SK-N-SH (cell line): ENCODE measurements around the gene GPRC5A. TPM values are rescaled to one million over a fixed set of nuclear protein-coding genes. Genes with fewer than 3 reads are reported as not detected.
"Not testable (repeated sequence)": the region's sequence is repeated elsewhere in the genome, so short reads cannot be mapped to it uniquely, and the experiment has no call there.

Experiments
- CTCF ChIA-PET: fragments of 300-600, 350-600 bp; formaldehyde crosslinking; extraction: SDS; loops from one replicate; lab custom pipeline; 2021; lab: Yijun Ruan, JAX
- POLR2A ChIA-PET: fragments of 350-600 bp; sonication (Branson Sonifier 250); formaldehyde crosslinking; extraction: SDS; loops from one replicate; lab custom pipeline; 2020; ENCODE audit warnings: antibody characterized with exemption, inconsistent platforms; lab: Yijun Ruan, JAX
- DNase-seq: peaks from one replicate; pipeline ENCODE4 v3.0.0; 2012
- H2AFZ ChIP-seq: fragments of 200-600 bp; sonication (generic); 2 replicates; pipeline ENCODE4 v1.8.1; 2016; ENCODE audit warnings: antibody characterized with exemption, mild to moderate bottlenecking, low read depth
- H3F3A ChIP-seq: fragments of 200-600 bp; sonication (generic); replicated peaks from 2 replicates; pipeline ENCODE3; 2016; ENCODE audit warnings: antibody characterized with exemption, mild to moderate bottlenecking; ENCODE audit not compliant: insufficient read depth
- H3K27ac ChIP-seq, 2 experiments: fragments of 200-500 bp in 1 of 2; fragments of 200-600 bp in 1 of 2; sonication (Bioruptor generic) in 1 of 2; sonication (generic), shearing (Covaris generic) in 1 of 2; 2 replicates each; pipeline versions ENCODE4 v1.5.1 to v1.6.1; 2014 to 2016; ENCODE audit warnings: low read depth in 2 of 2, inconsistent platforms in 1 of 2, low read length in 1 of 2, mild to moderate bottlenecking in 1 of 2, mixed read lengths in 1 of 2
- H3K27me3 ChIP-seq: fragments of 200-600 bp; sonication (generic), shearing (Covaris generic); 2 replicates; pipeline ENCODE4 v1.6.1; 2016; ENCODE audit warnings: mixed run types; ENCODE audit not compliant: insufficient read depth
- H3K36me3 ChIP-seq, 2 experiments: fragments of 200-500 bp in 1 of 2; fragments of 200-600 bp in 1 of 2; sonication (Bioruptor generic) in 1 of 2; sonication (generic) in 1 of 2; replicated peaks in 1 of 2; 2 replicates each; pipeline versions ENCODE3 to v1.5.1; 2014 to 2016; ENCODE audit warnings: low read length in 1 of 2, mild to moderate bottlenecking in 1 of 2; ENCODE audit not compliant: insufficient read depth in 2 of 2, control insufficient read depth in 1 of 2
- H3K4me1 ChIP-seq, 2 experiments: fragments of 200-500 bp in 1 of 2; fragments of 200-600 bp in 1 of 2; sonication (Bioruptor generic) in 1 of 2; sonication (generic), shearing (Covaris generic) in 1 of 2; 2 replicates each; pipeline versions ENCODE4 v1.5.1 to v1.6.1; 2014 to 2016; ENCODE audit warnings: low read depth in 1 of 2, low read length in 1 of 2, mixed run types in 1 of 2; ENCODE audit not compliant: insufficient read depth in 2 of 2, control insufficient read depth in 1 of 2
- H3K4me2 ChIP-seq: fragments of 200-600 bp; sonication (generic), shearing (Covaris generic); 2 replicates; pipeline ENCODE4 v1.6.1; 2017; ENCODE audit warnings: mixed run types
- H3K4me3 ChIP-seq, 2 experiments: fragments of 200-500 bp in 1 of 2; fragments of 200-600 bp in 1 of 2; sonication (Bioruptor generic) in 1 of 2; sonication (generic), shearing (Covaris generic) in 1 of 2; 2 replicates each; pipeline versions ENCODE4 v1.5.1 to v1.8.1; 2014 to 2016; ENCODE audit warnings: low read depth in 2 of 2, inconsistent platforms in 1 of 2, low read length in 1 of 2, mild to moderate bottlenecking in 1 of 2, mixed read lengths in 1 of 2, moderate library complexity in 1 of 2
- H3K79me2 ChIP-seq: fragments of 200-600 bp; sonication (generic); 2 replicates; pipeline ENCODE4 v1.8.1; 2017; ENCODE audit warnings: mild to moderate bottlenecking; ENCODE audit not compliant: insufficient read depth
- H3K9ac ChIP-seq: fragments of 200-600 bp; sonication (generic); 2 replicates; pipeline ENCODE4 v1.6.1; 2017; ENCODE audit warnings: mixed run types
- H3K9me2 ChIP-seq: fragments of 200-600 bp; sonication (generic); 2 replicates; pipeline ENCODE4 v1.6.1; 2017; ENCODE audit warnings: mixed run types
- H3K9me3 ChIP-seq: fragments of 200-600 bp; sonication (generic); 2 replicates; pipeline ENCODE4 v1.6.1; 2017; ENCODE audit warnings: mixed run types, mild to moderate bottlenecking, moderate library complexity
- H4K20me1 ChIP-seq: fragments of 200-600 bp; sonication (generic); 2 replicates; pipeline ENCODE4 v1.6.1; 2017; ENCODE audit warnings: mild to moderate bottlenecking, mixed run types; ENCODE audit not compliant: insufficient read depth
- CHD2 ChIP-seq: fragments of 150-350 bp; IDR thresholded peaks from 2 replicates; pipeline ENCODE4 v1.6.1; 2018; ENCODE audit warnings: low read length; ENCODE audit not compliant: partially characterized antibody
- EZH2phosphoT487 ChIP-seq: fragments of 200-600 bp; sonication (generic); IDR thresholded peaks from 2 replicates; pipeline ENCODE4 v1.6.1; 2017; ENCODE audit warnings: low read depth, mixed run types, mild to moderate bottlenecking, antibody characterized with exemption, moderate library complexity, borderline replicate concordance
- FOSL2 ChIP-seq: IDR thresholded peaks from 2 replicates; pipeline ENCODE4 v1.4.0; 2012; ENCODE audit warnings: low read depth, mild to moderate bottlenecking, moderate library complexity, borderline replicate concordance
- FOXM1 ChIP-seq: IDR thresholded peaks from 2 replicates; pipeline ENCODE4 v1.4.0; 2012; ENCODE audit warnings: low read depth, mild to moderate bottlenecking
- IRF3 ChIP-seq: fragments of 150-350 bp; IDR thresholded peaks from 2 replicates; pipeline ENCODE4 v1.6.1; 2016; ENCODE audit warnings: mild to moderate bottlenecking, low read depth, low read length
- MAX ChIP-seq: IDR thresholded peaks from 2 replicates; pipeline ENCODE4 v1.4.0; 2012; ENCODE audit warnings: low read depth
- MEF2A ChIP-seq: IDR thresholded peaks from 2 replicates; pipeline ENCODE4 v1.4.0; 2012; ENCODE audit warnings: low read depth, borderline replicate concordance
- REST ChIP-seq: IDR thresholded peaks from 2 replicates; pipeline ENCODE4 v1.6.1; 2012; ENCODE audit warnings: mild to moderate bottlenecking, low read depth, low read length, moderate library complexity
- RXRA ChIP-seq: IDR thresholded peaks from 2 replicates; pipeline ENCODE4 v1.4.0; 2012; ENCODE audit warnings: low read depth, mild to moderate bottlenecking, borderline replicate concordance
- SIN3A ChIP-seq: IDR thresholded peaks from 2 replicates; pipeline ENCODE4 v1.6.1; 2012; ENCODE audit warnings: low read depth, mild to moderate bottlenecking, low read length, moderate library complexity, borderline replicate concordance
- SMC3 ChIP-seq: IDR thresholded peaks from 2 replicates; pipeline ENCODE4 v1.6.1; 2012; ENCODE audit warnings: low read depth, low read length, improper control_type of control experiment
- TCF12 ChIP-seq: IDR thresholded peaks from 2 replicates; pipeline ENCODE4 v1.4.0; 2012
- ZBTB33 ChIP-seq: IDR thresholded peaks from 2 replicates; pipeline ENCODE4 v1.4.0; 2012; ENCODE audit warnings: low read depth, borderline replicate concordance
- WGBS: methylation state at CpG from one replicate; pipeline ENCODE4 v1.1.6; 2017; ENCODE audit warnings: low lambda C conversion rate; 5-methylcytosine and 5-hydroxymethylcytosine counted together
- polyA plus RNA-seq, 3 experiments: library from polyadenylated mRNA; depleted of rRNA; stranded (reverse); fragments of >200 nt; gene quantifications; 2 replicates each; pipeline ENCODE4 v1.2.3, GENCODE V29; 2012

Gene GPRC5A
- polyA plus RNA-seq, 1 of the 3 experiments (the other 2 are of a cell fraction) = 12.7 TPM

GRCh38 chr12:12875301-12875700, 16.1 kb upstream of the GPRC5A start:
- H3K4me3 ChIP-seq, H3K9me3 ChIP-seq, H3K36me3 ChIP-seq, H3K4me2 ChIP-seq, H3K9ac ChIP-seq, DNase-seq, H4K20me1 ChIP-seq, H2AFZ ChIP-seq, POLR2A ChIA-PET, H3K9me2 ChIP-seq, H3K27ac ChIP-seq, H3K27me3 ChIP-seq, CTCF ChIA-PET, H3K79me2 ChIP-seq: not testable (repeated sequence)
- WGBS = 93% methylated on average over 8 of the region's 10 CpGs
- Histone ChIP-seq H3F3A (peaks cover 27% of the 10 kb centered on the region), H3K4me1 (peaks cover 9 to 24% of the 10 kb centered on the region in 2 experiments)

GRCh38 chr12:12877153-12877768, 14.1 kb upstream of the GPRC5A start:
- no peak overlapping the region for H3K4me2 ChIP-seq

More at GRCh38 chr12:12877153-12877768, 14.1 kb upstream of the GPRC5A start:
- no peaks in the 10 kb centered on the region for H3K36me3 ChIP-seq
- H3K4me1 ChIP-seq = peaks cover 9 to 16% of the 10 kb centered on the region in 2 experiments
- ChIA-PET POLR2A (interaction anchor here (1.5 kb wide), 1 partner anchor 85 kb away, joined by 5 read pairs; no protein-coding TSS in a partner anchor), CTCF (interaction anchor here (1.1 to 1.8 kb wide), 9 partner anchors 9 to 335 kb away, joined by 3 to 9 read pairs (median 5); partner anchors contain the start of gene GPRC5A)
- no peaks in the 10 kb centered on the region for H3K9me2 ChIP-seq
- H3K9me3 ChIP-seq = no peaks in the 10 kb centered on the region
- H3K27ac ChIP-seq = peak overlapping the region in 1 of 2 experiments; percentile 30; a peak in 1 of 4 replicates
- 64% methylated on average over 5 of the region's 5 CpGs for WGBS
- no peak for DNase-seq
- H3F3A ChIP-seq = peaks cover 10% of the 10 kb centered on the region
- TF ChIP-seq ZBTB33 = no peak
- no peak for TF ChIP-seq IRF3
- TF ChIP-seq CHD2 = no peak
- no peak for TF ChIP-seq TCF12
- TF ChIP-seq SMC3 = no peak
- no peak for TF ChIP-seq MEF2A
- TF ChIP-seq MAX = no peak
- no peak for TF ChIP-seq RXRA
- TF ChIP-seq SIN3A = no peak
- no peak for TF ChIP-seq REST
- TF ChIP-seq FOSL2 = no peak
- no peak for TF ChIP-seq EZH2phosphoT487
- no peak for TF ChIP-seq FOXM1
- H3K27me3 ChIP-seq = no peaks in the 10 kb centered on the region
- H3K4me3 ChIP-seq = no peak overlapping the region
- no peaks in the 10 kb centered on the region for H3K79me2 ChIP-seq
- no peaks in the 10 kb centered on the region for H4K20me1 ChIP-seq
- no peak overlapping the region for H3K9ac ChIP-seq
- H2AFZ ChIP-seq = no peak overlapping the region
